SK-N-SH (cell line): ENCODE results near the gene NEK10.

Experiments
- CTCF ChIP-seq: fragments of 200-600 bp; sonication (generic); IDR thresholded peaks from 2 replicates; pipeline ENCODE4 v1.6.1; 2017; ENCODE audit warnings: antibody characterized with exemption, mild to moderate bottlenecking, moderate library complexity
- FOXM1 ChIP-seq: IDR thresholded peaks from 2 replicates; pipeline ENCODE4 v1.4.0; 2012; ENCODE audit warnings: low read depth, mild to moderate bottlenecking
- JUND ChIP-seq: IDR thresholded peaks from 2 replicates; pipeline ENCODE4 v1.4.0; 2012
- MXI1 ChIP-seq: IDR thresholded peaks from 2 replicates; pipeline ENCODE4 v1.6.1; 2012; ENCODE audit warnings: mild to moderate bottlenecking, low read depth, low read length, improper control_type of control experiment
- RFX5 ChIP-seq: IDR thresholded peaks from 2 replicates; pipeline ENCODE4 v1.6.1; 2012; ENCODE audit warnings: mild to moderate bottlenecking, improper control_type of control experiment, low read length
- SMC3 ChIP-seq: IDR thresholded peaks from 2 replicates; pipeline ENCODE4 v1.6.1; 2012; ENCODE audit warnings: low read depth, low read length, improper control_type of control experiment
- YY1 ChIP-seq: IDR thresholded peaks from 2 replicates; pipeline ENCODE4 v1.4.0; 2012; ENCODE audit warnings: low read depth, mild to moderate bottlenecking

- TF ChIP-seq FOXM1 (no peak), CTCF (no peak), MXI1 (no peak), YY1 (no peak), JUND (no peak), RFX5 (no peak), SMC3 (no peak)
These were observed 19.4 kb downstream of the NEK10 start for GRCh38 chr3:27349832-27350231.
